HG03565 (cell line): ENCODE results near the gene FBXL14.

Source experiments
- ATAC-seq: cut with Tn5 transposase; IDR thresholded peaks from one replicate; pipeline ENCODE4 v1.9.1; 2021; ENCODE audit warnings: mild to moderate bottlenecking, moderate library complexity; ENCODE audit not compliant: unreplicated experiment

The FBXL14 gene, protein sequence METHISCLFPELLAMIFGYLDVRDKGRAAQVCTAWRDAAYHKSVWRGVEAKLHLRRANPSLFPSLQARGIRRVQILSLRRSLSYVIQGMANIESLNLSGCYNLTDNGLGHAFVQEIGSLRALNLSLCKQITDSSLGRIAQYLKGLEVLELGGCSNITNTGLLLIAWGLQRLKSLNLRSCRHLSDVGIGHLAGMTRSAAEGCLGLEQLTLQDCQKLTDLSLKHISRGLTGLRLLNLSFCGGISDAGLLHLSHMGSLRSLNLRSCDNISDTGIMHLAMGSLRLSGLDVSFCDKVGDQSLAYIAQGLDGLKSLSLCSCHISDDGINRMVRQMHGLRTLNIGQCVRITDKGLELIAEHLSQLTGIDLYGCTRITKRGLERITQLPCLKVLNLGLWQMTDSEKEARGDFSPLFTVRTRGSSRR

DNA sequence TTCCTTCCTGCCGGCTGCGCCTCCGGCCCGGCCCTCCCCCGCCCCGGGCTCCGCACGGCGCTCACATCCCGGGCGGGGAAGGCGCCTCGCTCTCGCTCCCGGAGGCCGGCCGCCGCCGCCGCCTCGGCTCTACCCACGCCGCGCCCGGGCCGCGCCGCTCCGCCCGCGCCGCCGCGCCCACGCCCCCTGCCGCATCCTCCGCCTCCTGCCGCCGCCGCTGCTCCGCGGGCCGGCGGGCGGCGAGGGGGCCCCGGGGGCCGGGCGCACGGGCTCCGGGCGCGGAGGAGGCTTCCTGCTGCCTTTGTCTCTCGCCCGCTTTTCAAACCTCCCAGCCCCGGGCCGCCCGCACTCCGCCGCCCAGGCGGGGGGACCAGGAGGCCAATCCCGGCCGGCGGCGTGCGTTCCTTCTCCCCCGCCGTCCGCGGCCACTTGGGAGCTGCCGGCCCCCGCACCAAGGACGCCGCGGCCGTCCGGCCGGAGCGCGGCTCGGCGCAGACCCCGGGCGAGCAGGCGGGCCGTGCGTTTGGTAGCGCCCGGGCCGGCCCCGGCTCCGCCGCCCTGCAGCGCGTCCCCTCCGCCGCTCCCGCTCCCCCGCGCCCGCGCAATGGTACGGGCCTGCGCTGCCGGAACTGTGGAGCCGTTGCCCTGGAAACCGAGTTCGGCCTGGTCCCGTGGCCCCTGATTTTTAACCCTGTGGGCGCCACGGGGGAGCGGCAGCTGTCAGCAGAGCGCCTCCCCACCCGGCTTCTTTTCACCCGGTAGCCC, at the start of gene FBXL14:
TSS of gene FBXL14 (minus strand) at position 321 of the 765 bp plus-strand sequence. CDS start 515 bp downstream, outside the sequence.
- peak; percentile 55 for ATAC-seq

DNA sequence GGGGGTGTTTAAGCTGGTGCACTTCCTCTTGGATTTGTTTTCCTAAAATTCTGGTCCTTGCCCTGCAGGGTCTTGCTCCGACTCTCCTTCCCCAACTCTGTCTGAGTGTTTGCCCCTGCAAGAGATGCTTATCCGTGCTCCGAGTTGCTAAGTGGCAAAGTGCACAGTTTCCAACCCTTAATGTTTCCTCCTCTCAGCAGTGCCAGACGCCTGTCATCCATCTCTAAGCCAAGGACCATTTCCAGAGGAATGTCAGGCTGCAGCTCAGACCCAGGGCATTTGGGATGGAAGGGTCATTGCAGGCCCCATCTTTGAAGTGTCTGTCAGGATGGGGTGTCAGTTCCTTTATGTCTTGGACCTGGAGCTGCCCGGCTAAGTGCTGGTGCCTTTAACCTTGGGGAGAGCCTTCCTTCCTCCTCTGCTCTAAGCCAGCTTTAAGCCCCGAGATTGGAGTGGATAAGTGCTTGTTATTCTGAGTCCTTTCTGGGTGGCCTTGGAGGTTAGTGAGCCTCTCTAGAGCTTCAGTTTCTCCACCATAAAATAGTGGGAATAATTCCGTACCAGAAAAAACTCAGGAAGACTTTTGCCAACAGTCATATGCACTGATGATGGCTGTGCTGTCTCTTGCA, 49.6 kb upstream of the FBXL14 start:
- no peak for ATAC-seq

- no peak for ATAC-seq
These were observed 48.7 kb upstream of the FBXL14 start for GRCh38 chr12:1643043-1643442.

GRCh38 chr12:1642513-1642912, 48.1 kb upstream of the FBXL14 start:
- ATAC-seq = no peak

- ATAC-seq = no peak
These were observed 46.2 kb upstream of the FBXL14 start for GRCh38 chr12:1640328-1641234.

DNA sequence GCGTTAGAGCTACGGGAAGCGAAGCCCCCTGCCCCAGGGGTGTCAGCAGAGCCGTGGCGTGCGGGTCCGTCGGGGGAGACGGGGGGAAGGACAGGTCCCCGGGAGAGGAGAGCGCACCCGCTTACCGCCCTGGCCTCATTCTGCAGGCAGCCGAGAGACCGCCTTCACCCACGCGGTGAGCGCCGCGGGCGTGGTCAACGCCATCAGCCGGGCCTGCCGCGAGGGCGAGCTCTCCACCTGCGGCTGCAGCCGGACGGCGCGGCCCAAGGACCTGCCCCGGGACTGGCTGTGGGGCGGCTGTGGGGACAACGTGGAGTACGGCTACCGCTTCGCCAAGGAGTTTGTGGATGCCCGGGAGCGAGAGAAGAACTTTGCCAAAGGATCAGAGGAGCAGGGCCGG, 45.2 kb upstream of the FBXL14 start:
- ATAC-seq = no peak

DNA sequence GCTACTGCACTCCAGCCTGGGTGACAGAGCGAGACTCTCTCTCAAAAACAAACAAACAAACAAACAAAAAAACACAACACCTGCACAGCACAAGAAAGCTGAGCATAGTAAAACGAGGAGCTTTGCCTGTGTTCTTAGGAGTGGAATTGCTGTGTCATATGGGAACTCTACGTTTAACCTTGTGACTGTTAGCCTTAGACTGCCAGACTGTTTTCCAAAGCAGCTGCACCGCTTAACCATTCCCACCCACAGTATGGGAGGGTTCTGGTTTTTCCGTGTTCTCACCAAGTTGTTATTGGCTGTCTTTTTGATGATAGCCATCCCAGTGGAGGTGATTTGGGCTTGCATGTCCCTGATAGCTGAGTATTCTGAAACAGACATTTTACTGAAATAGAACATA, 43.8 kb upstream of the FBXL14 start:
- ATAC-seq = no peak

DNA sequence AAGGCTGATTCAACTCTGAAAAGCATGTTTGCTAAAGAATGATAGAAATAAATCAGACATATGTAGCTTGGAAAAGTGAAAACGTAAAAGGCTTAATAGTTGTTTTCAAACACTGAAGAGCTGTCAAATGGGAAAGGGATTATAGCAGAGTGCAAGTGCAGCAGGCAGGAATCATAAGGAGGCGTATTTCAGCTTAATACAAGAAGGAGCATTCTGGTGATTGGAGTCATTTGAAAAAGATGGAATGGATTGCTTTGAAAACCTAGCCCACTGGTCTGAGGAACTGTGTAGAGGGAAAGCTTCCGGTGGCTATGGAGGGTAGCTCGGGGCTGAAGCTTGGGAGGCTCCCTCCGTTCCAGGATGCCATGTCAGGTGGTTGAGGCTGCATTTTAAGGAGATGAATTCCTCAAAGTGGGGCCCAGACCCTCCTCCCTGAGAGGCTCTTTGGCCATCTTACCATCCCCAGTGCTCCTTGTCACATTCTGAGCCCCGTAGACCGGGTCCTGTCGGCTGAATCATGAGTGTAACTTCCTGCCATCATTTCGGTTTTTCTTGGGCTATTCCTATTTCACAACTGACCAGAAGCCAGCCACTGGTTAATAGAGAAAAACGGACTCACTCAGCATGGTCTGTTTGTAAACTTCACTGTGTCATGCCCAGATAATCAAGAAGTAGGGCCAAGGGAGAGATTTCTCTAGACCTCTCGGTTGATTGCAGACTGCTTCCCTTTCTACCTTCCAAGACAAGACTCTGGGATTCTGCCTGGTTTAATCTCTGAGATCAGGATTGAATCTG, 41.1 kb upstream of the FBXL14 start:
- ATAC-seq = no peak

GRCh38 chr12:1634590-1635191, 40.3 kb upstream of the FBXL14 start:
- ATAC-seq = no peak

GRCh38 chr12:1634149-1634548, 39.8 kb upstream of the FBXL14 start:
- no peak for ATAC-seq

GRCh38 chr12:1633459-1633858, 39.1 kb upstream of the FBXL14 start:
- no peak for ATAC-seq

GRCh38 chr12:1632702-1633101, 38.3 kb upstream of the FBXL14 start:
- no peak for ATAC-seq

- ATAC-seq = no peak
These were observed 36.6 kb upstream of the FBXL14 start for GRCh38 chr12:1630827-1631591.

GRCh38 chr12:1630133-1630826, 35.9 kb upstream of the FBXL14 start:
- no peak for ATAC-seq

GRCh38 chr12:1629338-1630132, 35.2 kb upstream of the FBXL14 start:
- no peak for ATAC-seq

- no peak for ATAC-seq
These were observed 34.4 kb upstream of the FBXL14 start, which contains the start of gene WNT5B for GRCh38 chr12:1628666-1629337. Gene WNT5B, plus strand, starts transcription at chr12:1629231. Its CDS starts 2,124 bp downstream, at chr12:1631355.

GRCh38 chr12:1622406-1622805, 28.0 kb upstream of the FBXL14 start:
- no peak for ATAC-seq
